ENCODE results near the gene SMG5.

SMG5 gene

DNA sequence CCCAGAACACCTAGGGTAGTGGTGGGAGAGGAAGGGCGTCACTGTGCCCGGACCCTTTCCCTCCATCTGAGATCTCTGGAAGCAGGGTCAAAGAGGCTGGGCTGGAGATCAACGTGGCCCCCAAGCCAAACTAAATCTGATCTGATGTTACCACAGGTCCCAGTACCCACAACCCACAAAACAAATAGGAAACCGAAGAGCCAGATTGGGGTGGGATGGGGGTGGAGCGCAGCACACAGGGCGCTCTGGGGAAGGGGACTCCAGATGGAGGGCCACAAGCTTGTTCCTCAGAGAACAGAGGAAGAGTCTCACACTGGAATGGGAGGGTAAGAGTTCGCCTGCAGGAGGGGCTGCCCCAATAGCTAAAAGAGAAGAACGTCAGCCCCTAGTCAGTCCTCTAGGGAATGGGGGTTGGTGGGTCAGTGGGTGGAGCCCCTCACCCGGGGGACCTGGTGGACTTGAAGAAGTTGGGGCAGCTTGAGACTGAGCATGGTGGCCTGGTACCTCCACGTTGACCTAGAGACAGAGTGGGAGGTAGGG is 36.3 kb downstream of the SMG5 start:
- Mint-ChIP-seq H3K27ac (no peak overlapping the region), H3K36me3 (ENCODE audit: low read depth) (peaks cover 48% of the 10 kb centered on the region), H3K27me3 (peaks cover 37% of the 10 kb centered on the region), H3K9me3 (no peaks in the 10 kb centered on the region), H3K4me1 (ENCODE audit: low read depth) (peaks cover 13% of the 10 kb centered on the region), H3K4me3 (no peak overlapping the region)
- intact Hi-C loops (cut with micrococcal nuclease) = no loop called here

DNA sequence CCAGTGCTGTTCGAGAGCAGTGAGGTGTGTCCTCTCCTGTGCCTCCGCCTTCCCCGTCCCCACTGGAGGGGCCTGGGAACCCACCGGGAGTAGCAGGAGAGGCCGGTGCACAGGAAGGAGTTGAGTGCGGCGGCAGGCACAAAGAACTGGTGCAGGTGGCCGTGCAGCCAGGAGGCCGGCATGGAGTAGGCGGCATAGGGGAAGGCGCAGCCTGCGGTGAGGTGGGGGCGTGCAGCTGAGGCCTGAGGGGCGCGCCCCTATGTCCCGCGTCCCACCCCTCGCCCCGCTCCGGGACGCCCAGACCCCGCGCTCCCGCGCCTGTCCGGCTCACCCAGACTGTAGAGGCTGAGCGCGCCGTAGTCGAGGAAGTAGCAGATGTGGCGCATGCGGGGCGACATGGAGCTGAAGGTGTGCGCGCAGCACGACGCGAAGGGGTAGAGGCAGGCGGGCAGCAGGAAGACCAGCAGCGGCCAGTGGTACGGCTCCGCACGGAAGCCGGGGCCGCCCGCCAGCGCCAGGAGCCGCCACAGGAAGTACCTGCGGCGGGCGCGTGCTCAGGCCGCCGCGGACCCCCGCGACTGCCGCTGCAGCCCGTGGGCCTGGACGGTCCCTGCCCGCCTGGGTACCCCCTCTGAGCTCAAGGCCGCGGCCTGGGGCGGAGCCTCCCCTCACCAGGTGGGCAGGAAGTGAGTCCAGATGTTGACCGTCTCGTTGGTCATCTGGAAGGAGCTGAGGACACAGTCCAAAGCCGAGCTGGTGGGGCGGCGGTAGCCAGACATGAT is 37.0 kb downstream of the SMG5 start:
- H3K36me3 Mint-ChIP-seq (ENCODE audit: low read depth) = peaks cover 48% of the 10 kb centered on the region
- H3K4me3 Mint-ChIP-seq = peak overlapping the region; percentile 55
- no peak overlapping the region for H3K27ac Mint-ChIP-seq
- H3K4me1 Mint-ChIP-seq (ENCODE audit: low read depth) = peaks cover 13% of the 10 kb centered on the region
- H3K27me3 Mint-ChIP-seq = peaks cover 37% of the 10 kb centered on the region
- H3K9me3 Mint-ChIP-seq = no peaks in the 10 kb centered on the region
- intact Hi-C loops (cut with micrococcal nuclease) = no loop called here

- intact Hi-C loops (cut with micrococcal nuclease) = no loop called here
- H3K27me3 Mint-ChIP-seq = peaks cover 37% of the 10 kb centered on the region
Observed at GRCh38 chr1:156244712-156245111, 37.9 kb downstream of the SMG5 start.

GRCh38 chr1:156244126-156244525 is 38.5 kb downstream of the SMG5 start:
- Mint-ChIP-seq H3K36me3 (ENCODE audit: low read depth) (peaks cover 48% of the 10 kb centered on the region), H3K4me1 (ENCODE audit: low read depth) (peaks cover 13% of the 10 kb centered on the region), H3K4me3 (no peak overlapping the region), H3K9me3 (no peaks in the 10 kb centered on the region), H3K27ac (no peak overlapping the region), H3K27me3 (peaks cover 37% of the 10 kb centered on the region)
- intact Hi-C loops (cut with micrococcal nuclease) = no loop called here

More at GRCh38 chr1:156244712-156245111, 37.9 kb downstream of the SMG5 start:
- H3K27ac Mint-ChIP-seq = no peak overlapping the region
- H3K36me3 Mint-ChIP-seq (ENCODE audit: low read depth) = peaks cover 48% of the 10 kb centered on the region
- no peaks in the 10 kb centered on the region for H3K9me3 Mint-ChIP-seq
- no peak overlapping the region for H3K4me3 Mint-ChIP-seq
- H3K4me1 Mint-ChIP-seq (ENCODE audit: low read depth) = peaks cover 13% of the 10 kb centered on the region

DNA sequence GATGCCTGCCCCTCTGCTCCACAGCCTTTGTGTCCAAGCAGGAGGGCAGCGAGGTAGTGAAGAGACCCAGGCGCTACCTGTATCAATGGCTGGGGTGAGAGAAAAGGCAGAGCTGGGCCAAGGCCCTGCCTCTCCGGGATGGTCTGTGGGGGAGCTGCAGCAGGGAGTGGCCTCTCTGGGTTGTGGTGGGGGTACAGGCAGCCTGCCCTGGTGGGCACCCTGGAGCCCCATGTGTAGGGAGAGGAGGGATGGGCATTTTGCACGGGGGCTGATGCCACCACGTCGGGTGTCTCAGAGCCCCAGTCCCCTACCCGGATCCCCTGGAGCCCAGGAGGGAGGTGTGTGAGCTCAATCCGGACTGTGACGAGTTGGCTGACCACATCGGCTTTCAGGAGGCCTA is 39.9 kb downstream of the SMG5 start:
- Mint-ChIP-seq H3K9me3 (no peaks in the 10 kb centered on the region), H3K27me3 (peaks cover 36% of the 10 kb centered on the region), H3K36me3 (ENCODE audit: low read depth) (peaks cover 57% of the 10 kb centered on the region), H3K4me1 (ENCODE audit: low read depth) (peaks cover 13% of the 10 kb centered on the region), H3K27ac (no peak overlapping the region), H3K4me3 (no peak overlapping the region)
- intact Hi-C loops (cut with micrococcal nuclease) = no loop called here

GRCh38 chr1:156241926-156242325 is 40.7 kb downstream of the SMG5 start, which contains the start of gene BGLAP:
Gene BGLAP (plus strand): TSS chr1:156242184. CDS start chr1:156242232, 48 bp downstream.
- Mint-ChIP-seq H3K9me3 (no peaks in the 10 kb centered on the region), H3K27me3 (peaks cover 28% of the 10 kb centered on the region), H3K27ac (no peak within 1 kb of the TSS), H3K4me3 (no peak within 1 kb of the TSS), H3K4me1 (ENCODE audit: low read depth) (peaks cover 13% of the 10 kb centered on the region), H3K36me3 (ENCODE audit: low read depth) (peaks cover 63% of the 10 kb centered on the region)
- intact Hi-C loops (cut with micrococcal nuclease) = no loop called here

DNA sequence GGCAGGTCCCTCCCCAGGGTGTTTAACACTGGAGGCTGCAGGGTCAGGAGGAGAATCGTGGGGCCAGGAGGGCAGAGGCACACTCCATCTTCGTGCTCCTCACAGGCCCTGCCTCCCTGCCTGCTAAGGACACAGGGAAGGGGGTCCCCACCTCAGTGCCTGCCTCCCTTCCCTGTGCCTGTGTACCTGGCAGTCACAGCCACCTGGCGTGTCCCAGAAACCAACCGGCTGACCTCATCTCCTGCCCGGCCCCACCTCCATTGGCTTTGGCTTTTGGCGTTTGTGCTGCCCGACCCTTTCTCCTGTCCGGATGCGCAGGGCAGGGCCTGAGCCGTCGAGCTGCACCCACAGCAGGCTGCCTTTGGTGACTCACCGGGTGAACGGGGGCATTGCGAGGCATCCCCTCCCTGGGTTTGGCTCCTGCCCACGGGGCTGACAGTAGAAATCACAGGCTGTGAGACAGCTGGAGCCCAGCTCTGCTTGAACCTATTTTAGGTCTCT is 41.3 kb downstream of the SMG5 start:
- Mint-ChIP-seq H3K36me3 (ENCODE audit: low read depth) (peaks cover 68% of the 10 kb centered on the region), H3K27ac (no peak overlapping the region)

GRCh38 chr1:156238248-156238647 is 44.4 kb downstream of the SMG5 start:
- Mint-ChIP-seq H3K36me3 (ENCODE audit: low read depth) (peaks cover 94% of the 10 kb centered on the region), H3K27me3 (no peaks in the 10 kb centered on the region), H3K27ac (no peak overlapping the region), H3K9me3 (no peaks in the 10 kb centered on the region), H3K4me1 (ENCODE audit: low read depth) (no peaks in the 10 kb centered on the region), H3K4me3 (no peak overlapping the region)
- intact Hi-C loops (cut with micrococcal nuclease) = no loop called here

More for the DNA sequence above, 41.3 kb downstream of the SMG5 start:
- Mint-ChIP-seq H3K4me1 (ENCODE audit: low read depth) (peaks cover 11% of the 10 kb centered on the region), H3K4me3 (no peak overlapping the region), H3K27me3 (peaks cover 22% of the 10 kb centered on the region), H3K9me3 (no peaks in the 10 kb centered on the region)
- intact Hi-C loops (cut with micrococcal nuclease) = no loop called here

- Mint-ChIP-seq H3K9me3 (no peaks in the 10 kb centered on the region), H3K4me1 (ENCODE audit: low read depth) (no peaks in the 10 kb centered on the region), H3K36me3 (ENCODE audit: low read depth) (peaks cover 96% of the 10 kb centered on the region), H3K27ac (no peak overlapping the region), H3K27me3 (no peaks in the 10 kb centered on the region), H3K4me3 (no peak overlapping the region)
- intact Hi-C loops (cut with micrococcal nuclease) = no loop called here
Observed at GRCh38 chr1:156236164-156236563, 46.5 kb downstream of the SMG5 start.

DNA sequence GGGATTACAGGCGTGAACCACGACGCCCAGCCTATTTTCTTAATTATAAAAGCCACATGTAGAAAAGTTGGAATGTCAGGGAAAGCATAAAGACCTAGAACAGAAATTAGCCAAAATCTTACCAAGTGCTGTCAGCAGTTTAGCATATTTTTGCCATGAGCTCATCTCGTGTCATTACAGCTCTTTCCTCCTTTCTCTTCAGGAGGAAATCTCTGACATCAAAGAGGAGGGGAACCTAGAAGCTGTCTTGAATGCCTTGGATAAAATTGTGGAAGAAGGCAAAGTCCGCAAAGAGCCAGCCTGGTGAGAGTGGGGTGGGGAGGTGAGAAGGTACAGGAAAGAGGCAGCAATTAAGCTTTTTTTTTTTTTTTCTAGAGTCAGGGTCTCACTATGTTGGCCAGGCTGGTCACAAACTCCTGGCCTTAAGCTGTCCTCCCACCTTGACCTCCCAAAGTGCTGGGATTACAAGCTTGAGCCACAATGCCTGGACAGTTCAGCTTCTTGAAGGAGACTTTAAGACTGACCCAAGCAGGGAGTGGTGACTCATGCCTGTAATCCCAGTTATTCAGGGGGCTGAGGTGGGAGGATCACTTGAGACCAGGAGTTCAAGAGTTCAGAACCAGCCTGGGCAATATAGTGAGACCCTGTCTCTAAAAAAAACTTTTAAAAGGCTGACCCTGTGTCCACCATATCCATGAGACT is 49.0 kb downstream of the SMG5 start:
- H3K4me3 Mint-ChIP-seq = no peak overlapping the region
- no peak overlapping the region for H3K27ac Mint-ChIP-seq
- peaks cover 16% of the 10 kb centered on the region for H3K4me1 Mint-ChIP-seq (ENCODE audit: low read depth)
- no peaks in the 10 kb centered on the region for H3K9me3 Mint-ChIP-seq
- intact Hi-C loops (cut with micrococcal nuclease) = no loop called here
- H3K27me3 Mint-ChIP-seq = no peaks in the 10 kb centered on the region
- H3K36me3 Mint-ChIP-seq (ENCODE audit: low read depth) = peaks cover 91% of the 10 kb centered on the region

- intact Hi-C loops (cut with micrococcal nuclease) = no loop called here
- Mint-ChIP-seq H3K4me3 (no peak overlapping the region), H3K4me1 (ENCODE audit: low read depth) (peaks cover 22% of the 10 kb centered on the region), H3K27ac (peak overlapping the region; percentile 20), H3K27me3 (no peaks in the 10 kb centered on the region), H3K9me3 (no peaks in the 10 kb centered on the region), H3K36me3 (ENCODE audit: low read depth) (peaks cover 89% of the 10 kb centered on the region)
Observed at GRCh38 chr1:156232201-156232894, 50.3 kb downstream of the SMG5 start.

- intact Hi-C loops (cut with micrococcal nuclease) = no loop called here
- Mint-ChIP-seq H3K27ac (peak overlapping the region; percentile 29), H3K27me3 (no peaks in the 10 kb centered on the region), H3K9me3 (no peaks in the 10 kb centered on the region), H3K36me3 (ENCODE audit: low read depth) (peaks cover 82% of the 10 kb centered on the region), H3K4me3 (no peak overlapping the region), H3K4me1 (ENCODE audit: low read depth) (peaks cover 22% of the 10 kb centered on the region)
Observed at GRCh38 chr1:156230473-156230837, 52.2 kb downstream of the SMG5 start.

- intact Hi-C loops (cut with micrococcal nuclease) = loop anchor here (5.0 kb wide), 1 partner anchor 138 kb away; no protein-coding TSS in a partner anchor
- H3K4me3 Mint-ChIP-seq = no peak overlapping the region
- H3K4me1 Mint-ChIP-seq (ENCODE audit: low read depth) = peaks cover 22% of the 10 kb centered on the region
- peak overlapping the region; percentile 29 for H3K27ac Mint-ChIP-seq
- H3K27me3 Mint-ChIP-seq = no peaks in the 10 kb centered on the region
- peaks cover 79% of the 10 kb centered on the region for H3K36me3 Mint-ChIP-seq (ENCODE audit: low read depth)
- H3K9me3 Mint-ChIP-seq = no peaks in the 10 kb centered on the region
Observed at GRCh38 chr1:156229809-156230472, 52.7 kb downstream of the SMG5 start.

Data from dendritic cell treated with granulocyte-macrophage colony-stimulating factor and Interleukin-4, amounts not matched to agents 40 ng/mL and 50 ng/mL, for 4 days (primary cell).